Cardiac septum (tissue), 1 donor: ENCODE data around the gene LRP3. TPM values are rescaled to one million over a fixed set of nuclear protein-coding genes. Genes with fewer than 3 reads are reported as not detected.
"Not testable (repeated sequence)": the region's sequence is repeated elsewhere in the genome, so short reads cannot be mapped to it uniquely, and the experiment has no call there.

Experiments
- DNase-seq: peaks from one replicate; pipeline ENCODE4 v3.0.0-alpha.2; 2020; ENCODE audit warnings: low spot score
- intact Hi-C: fragments of 100-400 bp; cut with DNase I; formaldehyde crosslinking; loops from one replicate; pipeline ENCODE4 v1.14.0; 2022
- total RNA-seq: library from RNA; stranded (reverse); fragmentation: NEBNext Ultra II Directional; extraction: Animal tissue kit (Norgen Biotek cat#: 25700); gene quantifications from one replicate; pipeline ENCODE4 v1.2.1, GENCODE V29; 2021
- donor health status: DM: no; HTN: no; CAD: no.

The LRP3 gene
- total RNA-seq, 1 donor from 2014 or later = 22.4 TPM

GRCh38 chr19:33198169-33198568 is 4.0 kb downstream of the LRP3 start:
- no peak for DNase-seq
- intact Hi-C loops = no loop called here

- DNase-seq = no peak
- intact Hi-C loops = no loop called here
Measured at GRCh38 chr19:33199441-33200265, 5.5 kb downstream of the LRP3 start.

GRCh38 chr19:33201473-33201872 is 7.3 kb downstream of the LRP3 start:
- intact Hi-C loops = no loop called here
- DNase-seq = no peak

GRCh38 chr19:33201886-33202545 is 7.9 kb downstream of the LRP3 start:
- intact Hi-C loops = no loop called here
- DNase-seq = no peak

- DNase-seq = no peak
- intact Hi-C loops = no loop called here
Measured at GRCh38 chr19:33202546-33203507, 8.7 kb downstream of the LRP3 start.

- no peak for DNase-seq
- intact Hi-C loops = no loop called here
Measured at GRCh38 chr19:33203529-33203928, 9.4 kb downstream of the LRP3 start.

GRCh38 chr19:33204136-33204973 is 10.2 kb downstream of the LRP3 start:
- DNase-seq = no peak
- intact Hi-C loops = no loop called here

GRCh38 chr19:33205110-33205509 is 11.0 kb downstream of the LRP3 start:
- intact Hi-C loops = no loop called here
- DNase-seq = no peak

GRCh38 chr19:33205531-33206260 is 11.6 kb downstream of the LRP3 start:
- intact Hi-C loops = no loop called here
- no peak for DNase-seq

- intact Hi-C loops = no loop called here
Measured at GRCh38 chr19:33206261-33207039, 12.3 kb downstream of the LRP3 start.

GRCh38 chr19:33207040-33207620 is 13.0 kb downstream of the LRP3 start:
- no peak for DNase-seq
- intact Hi-C loops = no loop called here

More at GRCh38 chr19:33206261-33207039, 12.3 kb downstream of the LRP3 start:
- no peak for DNase-seq

GRCh38 chr19:33207903-33208302 is 13.8 kb downstream of the LRP3 start:
- DNase-seq = no peak
- intact Hi-C loops = no loop called here

GRCh38 chr19:33208371-33208895 is 14.3 kb downstream of the LRP3 start:
- DNase-seq = no peak
- intact Hi-C loops = no loop called here

- intact Hi-C loops = no loop called here
- no peak for DNase-seq
Measured at GRCh38 chr19:33208904-33209849, 15.0 kb downstream of the LRP3 start.

GRCh38 chr19:33209850-33210230 is 15.7 kb downstream of the LRP3 start:
- intact Hi-C loops, DNase-seq: not testable (repeated sequence)
